H9 (cell line): ENCODE results near the gene ANKH. TPM values are rescaled to one million over a fixed set of nuclear protein-coding genes. Genes with fewer than 3 reads are reported as not detected.

Experiments used
- DNase-seq: peaks from one replicate; pipeline ENCODE4 v3.0.0-alpha.2; 2017
- H2AFZ ChIP-seq: one replicate; pipeline ENCODE4 v1.6.1; 2013; ENCODE audit warnings: mild to moderate bottlenecking, low read length, control low read depth, moderate library complexity
- H2AK5ac ChIP-seq: 2 replicates; pipeline ENCODE4 v1.6.1; 2013; ENCODE audit warnings: low read length, control low read depth, mixed read lengths; ENCODE audit not compliant: insufficient read length
- H2BK120ac ChIP-seq: one replicate; pipeline ENCODE4 v1.6.1; 2013; ENCODE audit warnings: low read depth, mild to moderate bottlenecking, low read length, control low read depth, inconsistent platforms; ENCODE audit not compliant: poor library complexity, severe bottlenecking
- H2BK12ac ChIP-seq: 2 replicates; pipeline ENCODE4 v1.6.1; 2013; ENCODE audit warnings: low read length, control low read depth, mixed read lengths, low read depth; ENCODE audit not compliant: insufficient read length
- H2BK15ac ChIP-seq: 2 replicates; pipeline ENCODE4 v1.6.1; 2013; ENCODE audit warnings: low read depth, low read length, control low read depth
- H2BK20ac ChIP-seq: one replicate; pipeline ENCODE4 v1.6.1; 2013; ENCODE audit warnings: low read depth, mild to moderate bottlenecking, low read length, control low read depth, inconsistent platforms; ENCODE audit not compliant: poor library complexity, severe bottlenecking
- H2BK5ac ChIP-seq: 2 replicates; pipeline ENCODE4 v1.6.1; 2013; ENCODE audit warnings: low read length, control low read depth, mixed read lengths; ENCODE audit not compliant: insufficient read length
- H3K14ac ChIP-seq: 2 replicates; pipeline ENCODE4 v1.6.1; 2013; ENCODE audit warnings: low read length, control low read depth; ENCODE audit not compliant: insufficient read depth
- H3K18ac ChIP-seq: 2 replicates; pipeline ENCODE4 v1.6.1; 2013; ENCODE audit warnings: low read depth, mild to moderate bottlenecking, mixed read lengths, low read length, control low read depth; ENCODE audit not compliant: insufficient read length
- H3K23ac ChIP-seq: 2 replicates; pipeline ENCODE4 v1.6.1; 2013; ENCODE audit warnings: low read length, control low read depth, mixed read lengths, low read depth; ENCODE audit not compliant: insufficient read length
- H3K23me2 ChIP-seq: 2 replicates; pipeline ENCODE4 v1.6.1; 2013; ENCODE audit warnings: low read depth, mild to moderate bottlenecking, mixed read lengths, low read length, control low read depth; ENCODE audit not compliant: insufficient read length, poor library complexity, severe bottlenecking
- H3K27ac ChIP-seq: 2 replicates; pipeline ENCODE4 v1.5.1; 2013; ENCODE audit warnings: low read length, control low read depth, mixed read lengths, low read depth; ENCODE audit not compliant: insufficient read length
- H3K27me3 ChIP-seq: 2 replicates; pipeline ENCODE4 v1.6.1; 2013; ENCODE audit warnings: low read length, control low read depth, inconsistent platforms; ENCODE audit not compliant: insufficient read depth
- H3K4ac ChIP-seq: 2 replicates; pipeline ENCODE4 v1.6.1; 2013; ENCODE audit warnings: low read depth, mild to moderate bottlenecking, control low read depth, inconsistent platforms, low read length, moderate library complexity
- H3K4me1 ChIP-seq: 2 replicates; pipeline ENCODE4 v1.6.1; 2013; ENCODE audit warnings: low read length, control low read depth, inconsistent platforms; ENCODE audit not compliant: insufficient read depth
- H3K4me2 ChIP-seq: 2 replicates; pipeline ENCODE4 v1.6.1; 2013; ENCODE audit warnings: low read length, control low read depth, mixed read lengths; ENCODE audit not compliant: insufficient read length, insufficient read depth
- H3K56ac ChIP-seq: 2 replicates; pipeline ENCODE4 v1.6.1; 2013; ENCODE audit warnings: low read depth, mild to moderate bottlenecking, mixed read lengths, low read length, control low read depth; ENCODE audit not compliant: insufficient read length
- H3K79me1 ChIP-seq: 2 replicates; pipeline ENCODE4 v1.6.1; 2013; ENCODE audit warnings: low read depth, mild to moderate bottlenecking, moderate library complexity, low read length, control low read depth, inconsistent platforms; ENCODE audit not compliant: insufficient read depth, poor library complexity, severe bottlenecking
- H3K79me2 ChIP-seq: 2 replicates; pipeline ENCODE4 v1.6.1; 2013; ENCODE audit warnings: low read length, control low read depth, inconsistent platforms; ENCODE audit not compliant: insufficient read depth
- H3K9ac ChIP-seq: 2 replicates; pipeline ENCODE4 v1.6.1; 2013; ENCODE audit warnings: low read length, control low read depth, mixed read lengths; ENCODE audit not compliant: insufficient read length; ENCODE audit errors: extremely low read depth
- H3K9me3 ChIP-seq: one replicate; pipeline ENCODE4 v1.6.1; 2013; ENCODE audit warnings: low read depth, low read length, inconsistent platforms; ENCODE audit not compliant: control insufficient read depth
- H3T11ph ChIP-seq: one replicate; pipeline ENCODE4 v1.6.1; 2013; ENCODE audit warnings: mild to moderate bottlenecking, low read length, control low read depth, inconsistent platforms
- H4K20me1 ChIP-seq: one replicate; pipeline ENCODE4 v1.6.1; 2013; ENCODE audit not compliant: control insufficient read depth, insufficient read length, insufficient read depth
- H4K5ac ChIP-seq: 2 replicates; pipeline ENCODE4 v1.6.1; 2013; ENCODE audit warnings: low read depth, mild to moderate bottlenecking, mixed read lengths, low read length, control low read depth; ENCODE audit not compliant: insufficient read length
- H4K8ac ChIP-seq: replicated peaks from 2 replicates; pipeline ENCODE4 v1.6.1; 2013; ENCODE audit warnings: low read length, control low read depth, mixed read lengths, low read depth; ENCODE audit not compliant: insufficient read length
- H4K91ac ChIP-seq: 2 replicates; pipeline ENCODE4 v1.6.1; 2013; ENCODE audit warnings: low read depth, mild to moderate bottlenecking, moderate library complexity, mixed read lengths, low read length, control low read depth; ENCODE audit not compliant: insufficient read length
- H3K27ac Mint-ChIP-seq, 3 experiments: 2 replicates in 2 of 3; 3 replicates in 1 of 3; pipeline ENCODE4 v1.8.0; 2020 to 2021; ENCODE audit warnings: mixed read lengths in 3 of 3, mild to moderate bottlenecking in 1 of 3, moderate library complexity in 1 of 3
- H3K27me3 Mint-ChIP-seq: 2 replicates; pipeline ENCODE4 v1.8.0; 2021; ENCODE audit warnings: low read depth, mild to moderate bottlenecking, moderate library complexity, mixed read lengths
- H3K36me3 Mint-ChIP-seq, 3 experiments: 2 replicates in 2 of 3; 3 replicates in 1 of 3; pipeline ENCODE4 v1.8.0; 2020 to 2021; ENCODE audit warnings: low read depth in 3 of 3, mixed read lengths in 3 of 3; ENCODE audit not compliant: insufficient read depth in 1 of 3
- H3K4me1 Mint-ChIP-seq, 2 experiments: 2 replicates each; pipeline ENCODE4 v1.8.0; 2020; ENCODE audit warnings: mixed read lengths in 2 of 2
- H3K4me3 Mint-ChIP-seq, 2 experiments: 2 replicates in 1 of 2; 3 replicates in 1 of 2; pipeline ENCODE4 v1.8.0; 2020 to 2021; ENCODE audit warnings: mild to moderate bottlenecking in 2 of 2, mixed read lengths in 2 of 2, moderate library complexity in 1 of 2
- H3K9me3 Mint-ChIP-seq, 2 experiments: 2 replicates in 1 of 2; 3 replicates in 1 of 2; pipeline ENCODE4 v1.8.0; 2020; ENCODE audit warnings: mild to moderate bottlenecking in 2 of 2, mixed read lengths in 2 of 2, moderate library complexity in 1 of 2
- CTCF ChIP-seq: fragments of 200-600 bp; sonication (generic); conservative IDR thresholded peaks from 3 replicates; pipeline ENCODE4 v1.8.0; 2021; ENCODE audit warnings: antibody characterized with exemption, mild to moderate bottlenecking
- WGBS: extraction: QIAGEN DNeasy Blood & Tissue Kit; methylation state at CpG from one replicate; pipeline ENCODE4 v1.1.7; 2013; ENCODE audit warnings: missing lambda C conversion rate, low lambda C conversion rate, mixed read lengths; ENCODE audit not compliant: insufficient read length; ENCODE audit errors: extremely low coverage; 5-methylcytosine and 5-hydroxymethylcytosine counted together
- total RNA-seq: library from RNA; stranded (reverse); gene quantifications from 2 replicates; pipeline ENCODE4 v1.2.1, GENCODE V29; 2021

Gene ANKH
- total RNA-seq, 1 experiment from 2014 or later = 9.6 TPM

GRCh38 chr5:14782591-14782990 lies 89.0 kb downstream of the ANKH start:
- H2BK120ac ChIP-seq = no peak overlapping the region
- Mint-ChIP-seq H3K4me1 (peaks cover 14 to 18% of the 10 kb centered on the region in 2 experiments), H3K36me3 (peaks cover 2 to 10% (median 2%) of the 10 kb centered on the region in 3 experiments; a peak in 4 of 7 replicates), H3K27me3 (no peaks in the 10 kb centered on the region), H3K9me3 (peaks cover 3 to 12% of the 10 kb centered on the region in 2 experiments; a peak in 4 of 5 replicates), H3K4me3 (no peak overlapping the region), H3K27ac (no peak overlapping the region)
- H4K8ac ChIP-seq = no peak overlapping the region
- no peak overlapping the region for H3K14ac ChIP-seq
- no peak for TF ChIP-seq CTCF
- no peak overlapping the region for H2AK5ac ChIP-seq
- H4K91ac ChIP-seq = no peak overlapping the region
- H3K4ac ChIP-seq = no peak overlapping the region
- H2BK20ac ChIP-seq = no peak overlapping the region
- H4K20me1 ChIP-seq = no peaks in the 10 kb centered on the region
- H3K18ac ChIP-seq = no peak overlapping the region
- no peak overlapping the region for H3K23ac ChIP-seq
- no CpG with 5 or more reads among the region's 5 CpGs for WGBS
- no peak overlapping the region for H2AFZ ChIP-seq
- no peaks in the 10 kb centered on the region for H3K23me2 ChIP-seq
- no peaks in the 10 kb centered on the region for H3K27me3 ChIP-seq
- H3K79me2 ChIP-seq = no peaks in the 10 kb centered on the region
- no peak overlapping the region for H2BK12ac ChIP-seq
- H2BK5ac ChIP-seq = no peak overlapping the region
- H3K79me1 ChIP-seq = no peaks in the 10 kb centered on the region
- no peak overlapping the region for H2BK15ac ChIP-seq
- no peak overlapping the region for H3T11ph ChIP-seq
- DNase-seq = no peak
- no peak overlapping the region for H3K56ac ChIP-seq
- H4K5ac ChIP-seq = no peak overlapping the region
- no peak overlapping the region for H3K9ac ChIP-seq
- peaks cover 4% of the 10 kb centered on the region for H3K9me3 ChIP-seq
- H3K4me1 ChIP-seq = no peaks in the 10 kb centered on the region; the same call in 1 of the 2 replicates
- H3K4me2 ChIP-seq = no peak overlapping the region
- no peak overlapping the region for H3K27ac ChIP-seq
